DOHH2 (cell line): ENCODE results near the gene FAM131A.

ENCODE experiments used
- H3F3A ChIP-seq: fragments of 200-600 bp; sonication (generic), shearing (Covaris generic); 2 replicates; pipeline ENCODE4 v1.6.0; 2016; ENCODE audit warnings: antibody characterized with exemption, mild to moderate bottlenecking; ENCODE audit not compliant: control insufficient read depth, insufficient read depth
- H3K27ac ChIP-seq: fragments of 200-600 bp; sonication (generic); 2 replicates; pipeline ENCODE4 v1.5.1; 2014; ENCODE audit warnings: low read depth, mild to moderate bottlenecking, low read length, moderate library complexity
- H3K27me3 ChIP-seq: fragments of 200-600 bp; sonication (generic); 2 replicates; pipeline ENCODE4 v1.6.1; 2014; ENCODE audit warnings: mild to moderate bottlenecking, low read length, mixed read lengths; ENCODE audit not compliant: control insufficient read depth
- H3K36me3 ChIP-seq: fragments of 200-600 bp; sonication (generic); 2 replicates; pipeline ENCODE4 v1.6.1; 2014; ENCODE audit warnings: mild to moderate bottlenecking, low read length, moderate library complexity, mixed read lengths; ENCODE audit not compliant: control insufficient read depth
- H3K4me1 ChIP-seq: fragments of 200-600 bp; sonication (generic); 2 replicates; pipeline ENCODE4 v1.6.1; 2014; ENCODE audit warnings: mild to moderate bottlenecking, low read length, mixed read lengths; ENCODE audit not compliant: control insufficient read depth
- H3K4me2 ChIP-seq: fragments of 200-600 bp; sonication (generic); 2 replicates; pipeline ENCODE4 v1.6.0; 2014; ENCODE audit warnings: mild to moderate bottlenecking, low read length, moderate library complexity
- H3K4me3 ChIP-seq: fragments of 200-600 bp; sonication (generic); 2 replicates; pipeline ENCODE4 v1.5.1; 2014; ENCODE audit warnings: mild to moderate bottlenecking, low read length, mixed read lengths
- H3K79me2 ChIP-seq: fragments of 200-600 bp; sonication (generic); 2 replicates; pipeline ENCODE4 v1.6.1; 2014; ENCODE audit warnings: mild to moderate bottlenecking, low read length, mixed read lengths; ENCODE audit not compliant: control insufficient read depth
- H3K9me2 ChIP-seq: fragments of 200-600 bp; sonication (generic); replicated peaks from 2 replicates; pipeline ENCODE4 v1.6.1; 2014; ENCODE audit warnings: mild to moderate bottlenecking, low read length, mixed read lengths; ENCODE audit not compliant: control insufficient read depth
- H3K9me3 ChIP-seq: fragments of 200-600 bp; sonication (generic); 2 replicates; pipeline ENCODE4 v1.6.1; 2014; ENCODE audit warnings: antibody characterized with exemption, low read length, mixed read lengths; ENCODE audit not compliant: control insufficient read depth, insufficient read depth
- H4K20me1 ChIP-seq: fragments of 200-600 bp; sonication (generic); 2 replicates; pipeline ENCODE4 v1.6.0; 2014; ENCODE audit warnings: low read depth, mild to moderate bottlenecking, antibody characterized with exemption, low read length, moderate library complexity; ENCODE audit not compliant: control insufficient read depth, insufficient read depth
- EZH2phosphoT487 ChIP-seq: fragments of 200-600 bp; sonication (generic); IDR thresholded peaks from 2 replicates; pipeline ENCODE4 v1.6.1; 2017; ENCODE audit warnings: borderline replicate concordance, mild to moderate bottlenecking, antibody characterized with exemption, low read length, moderate library complexity, mixed read lengths
- TF ChIP-seq, protein P1 (sequence below): fragments of 200-600 bp; sonication (generic); IDR thresholded peaks from one replicate; pipeline ENCODE4 v1.5.1; 2014; ENCODE audit warnings: antibody characterized with exemption, mild to moderate bottlenecking, low read depth, low read length; ENCODE audit not compliant: poor library complexity, severe bottlenecking

FAM131A gene

DNA sequence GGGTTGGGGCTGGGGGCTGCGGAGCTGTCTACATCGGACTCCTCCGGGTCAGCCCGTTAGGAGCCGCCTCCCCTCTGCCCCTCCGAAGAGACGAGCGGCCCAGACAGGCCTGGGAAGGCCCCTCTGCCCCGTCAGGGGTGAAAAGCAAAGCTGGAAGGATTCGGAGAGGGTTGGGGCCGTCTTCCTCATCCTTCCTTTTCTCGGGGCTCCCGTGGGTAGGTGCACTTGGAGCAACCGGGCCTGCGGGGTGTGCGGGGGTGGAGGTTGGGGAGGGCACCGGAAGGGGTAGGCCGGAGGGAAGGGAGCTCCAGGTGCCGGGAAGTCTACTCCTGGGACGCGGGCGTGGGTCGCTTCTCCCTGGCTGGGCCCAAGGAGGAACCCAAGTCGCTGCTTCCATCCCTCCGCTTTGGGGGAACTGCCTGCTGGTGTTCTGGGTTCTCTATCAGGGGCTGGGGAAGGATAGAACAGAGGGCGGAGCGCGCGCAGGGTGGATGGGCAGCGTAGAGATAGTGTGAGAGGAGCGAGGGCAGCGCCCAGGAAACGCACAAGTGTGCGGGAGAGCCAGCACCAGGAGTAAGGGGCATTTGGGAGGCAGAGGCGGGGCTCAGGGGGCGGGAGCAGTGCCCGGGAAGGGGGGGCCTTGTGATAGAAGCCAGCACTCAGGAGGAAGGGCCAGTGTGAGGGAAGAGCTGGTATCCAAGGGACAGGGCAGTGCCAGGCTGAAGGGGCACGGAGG lies 24.7 kb downstream of the FAM131A start:
- Histone ChIP-seq H3K79me2 (peaks cover 34% of the 10 kb centered on the region), H3K4me1 (peaks cover 22% of the 10 kb centered on the region), H3K36me3 (peaks cover 40% of the 10 kb centered on the region), H3K9me2 (no peaks in the 10 kb centered on the region), H4K20me1 (peaks cover 6% of the 10 kb centered on the region; the same call in 1 of the 2 replicates), H3F3A (no peaks in the 10 kb centered on the region), H3K27me3 (no peaks in the 10 kb centered on the region), H3K27ac (peak overlapping the region; percentile 67), H3K4me2 (peak overlapping the region; percentile 77), H3K9me3 (no peaks in the 10 kb centered on the region), H3K4me3 (peak overlapping the region; percentile 76)
- no peak for TF ChIP-seq EZH2phosphoT487
- TF ChIP-seq, protein P1, sequence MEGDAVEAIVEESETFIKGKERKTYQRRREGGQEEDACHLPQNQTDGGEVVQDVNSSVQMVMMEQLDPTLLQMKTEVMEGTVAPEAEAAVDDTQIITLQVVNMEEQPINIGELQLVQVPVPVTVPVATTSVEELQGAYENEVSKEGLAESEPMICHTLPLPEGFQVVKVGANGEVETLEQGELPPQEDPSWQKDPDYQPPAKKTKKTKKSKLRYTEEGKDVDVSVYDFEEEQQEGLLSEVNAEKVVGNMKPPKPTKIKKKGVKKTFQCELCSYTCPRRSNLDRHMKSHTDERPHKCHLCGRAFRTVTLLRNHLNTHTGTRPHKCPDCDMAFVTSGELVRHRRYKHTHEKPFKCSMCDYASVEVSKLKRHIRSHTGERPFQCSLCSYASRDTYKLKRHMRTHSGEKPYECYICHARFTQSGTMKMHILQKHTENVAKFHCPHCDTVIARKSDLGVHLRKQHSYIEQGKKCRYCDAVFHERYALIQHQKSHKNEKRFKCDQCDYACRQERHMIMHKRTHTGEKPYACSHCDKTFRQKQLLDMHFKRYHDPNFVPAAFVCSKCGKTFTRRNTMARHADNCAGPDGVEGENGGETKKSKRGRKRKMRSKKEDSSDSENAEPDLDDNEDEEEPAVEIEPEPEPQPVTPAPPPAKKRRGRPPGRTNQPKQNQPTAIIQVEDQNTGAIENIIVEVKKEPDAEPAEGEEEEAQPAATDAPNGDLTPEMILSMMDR = no peak

DNA sequence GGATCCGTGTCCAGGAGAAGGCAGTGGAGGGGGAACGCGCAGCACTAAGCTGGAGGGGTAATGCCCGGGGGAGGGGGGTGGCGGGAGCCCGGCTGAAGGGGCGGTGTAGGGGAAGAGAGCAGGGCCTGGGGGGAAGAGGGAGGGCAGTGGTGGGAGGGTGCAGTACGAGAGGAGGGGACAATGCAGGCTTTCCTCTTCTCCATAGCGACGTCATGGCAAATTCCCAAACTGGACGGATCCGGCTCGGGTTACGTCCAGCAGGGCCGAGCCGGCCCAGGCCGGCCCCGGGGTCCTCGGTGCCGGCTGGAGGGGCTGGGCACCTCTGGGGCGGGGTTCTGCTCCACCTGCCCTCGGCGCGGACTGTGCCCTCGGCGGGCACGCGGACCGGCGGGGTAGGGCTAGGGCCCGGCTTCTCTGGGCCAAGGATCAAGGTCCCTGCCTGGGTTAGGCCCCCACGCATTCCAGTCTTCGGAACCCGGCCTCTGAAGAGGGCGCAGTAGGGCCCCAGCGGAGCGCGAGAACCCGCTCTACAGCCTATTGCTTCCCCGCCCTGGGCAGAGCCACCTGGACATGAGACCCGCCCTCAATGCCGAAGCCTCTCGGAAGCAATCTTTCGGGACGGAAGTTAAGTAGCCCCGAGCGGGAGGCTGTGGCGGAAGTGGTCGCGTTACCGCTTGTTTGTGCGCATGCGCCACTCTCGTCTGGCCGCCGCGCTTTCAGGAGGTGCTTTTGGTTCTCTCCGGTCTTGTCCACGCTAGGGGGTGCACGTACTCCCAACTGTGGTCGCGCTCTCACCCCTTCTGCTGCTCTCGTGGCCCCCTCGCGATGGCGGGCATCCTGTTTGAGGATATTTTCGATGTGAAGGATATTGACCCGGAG lies 25.5 kb downstream of the FAM131A start:
- peak overlapping the region; percentile 76 for H3K4me3 ChIP-seq
- H3F3A ChIP-seq = 0 out of 2 replicates have a peak, but pooled peaks cover 3% of the 10 kb centered on the region
- H3K36me3 ChIP-seq = peaks cover 46% of the 10 kb centered on the region
- peak overlapping the region; percentile 77 for H3K4me2 ChIP-seq
- no peaks in the 10 kb centered on the region for H3K9me2 ChIP-seq
- no peak for TF ChIP-seq EZH2phosphoT487
- TF ChIP-seq, protein P1 = peak; percentile 76
- H3K79me2 ChIP-seq = peaks cover 34% of the 10 kb centered on the region
- H3K27me3 ChIP-seq = no peaks in the 10 kb centered on the region
- H4K20me1 ChIP-seq = peaks cover 6% of the 10 kb centered on the region; the same call in 1 of the 2 replicates
- no peaks in the 10 kb centered on the region for H3K9me3 ChIP-seq
- H3K4me1 ChIP-seq = peaks cover 22% of the 10 kb centered on the region
- peak overlapping the region; percentile 67 for H3K27ac ChIP-seq

DNA sequence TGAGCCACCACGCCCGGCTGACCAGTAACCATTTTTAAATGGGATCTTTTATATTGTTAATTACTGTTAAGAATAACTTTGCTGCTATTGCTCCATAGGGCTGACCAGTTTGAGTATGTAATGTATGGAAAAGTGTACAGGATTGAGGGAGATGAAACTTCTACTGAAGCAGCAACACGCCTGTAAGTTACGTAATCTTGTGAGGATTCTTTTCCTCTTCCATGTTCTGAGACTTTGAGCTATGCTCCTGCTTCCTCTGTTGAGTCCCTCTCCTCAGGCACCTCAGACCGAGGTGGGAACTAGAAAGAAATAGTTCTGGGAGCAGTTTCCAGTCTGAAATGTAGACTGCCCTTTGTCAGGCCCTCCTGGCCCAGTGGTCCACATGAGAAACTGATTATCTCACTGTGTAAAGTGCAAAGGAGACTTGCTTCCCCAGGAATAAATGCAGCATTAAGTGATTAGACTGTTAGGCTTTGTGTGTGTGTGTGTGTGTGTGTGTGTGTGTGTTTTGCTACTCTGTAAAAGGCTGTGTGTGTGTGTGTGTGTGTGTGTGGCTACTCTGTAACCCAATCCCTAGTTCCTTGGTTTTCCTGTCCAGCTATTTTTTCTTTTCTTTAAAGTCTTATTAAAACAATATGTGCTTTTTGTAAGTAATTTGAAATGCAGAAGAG lies 29.4 kb downstream of the FAM131A start:
- Histone ChIP-seq H3K4me3 (no peak overlapping the region), H3K9me3 (no peaks in the 10 kb centered on the region), H3K79me2 (peaks cover 33% of the 10 kb centered on the region), H3F3A (peaks cover 14% of the 10 kb centered on the region; the same call in 1 of the 2 replicates), H3K27ac (no peak overlapping the region), H3K4me1 (peaks cover 11% of the 10 kb centered on the region), H3K9me2 (no peaks in the 10 kb centered on the region), H3K27me3 (no peaks in the 10 kb centered on the region), H3K4me2 (no peak overlapping the region), H3K36me3 (peaks cover 64% of the 10 kb centered on the region), H4K20me1 (peaks cover 6% of the 10 kb centered on the region; the same call in 1 of the 2 replicates)
- TF ChIP-seq, protein P1 = no peak
- no peak for TF ChIP-seq EZH2phosphoT487
